PC-3 (cell line): ENCODE data around the gene SSC4D. TPM values are rescaled to one million over a fixed set of nuclear protein-coding genes. Genes with fewer than 3 reads are reported as not detected.

Experiments used
- ATAC-seq: fragments of 200-7000 bp; cut with Tn5 transposase; 2 replicates; pipeline ENCODE4 v1.9.1; 2020; ENCODE audit warnings: mild to moderate bottlenecking, moderate library complexity
- BruUV-seq: library from RNA; stranded (reverse); fragments of 400-500 nt; replicated peaks from 2 replicates; lab custom pipeline; 2021; lab: Mats Ljungman, UMichigan
- CTCF ChIA-PET: fragments of 300-600 bp; sonication (Branson Sonifier 250); formaldehyde crosslinking; loops from one replicate; lab custom pipeline; 2022; ENCODE audit warnings: antibody characterized with exemption; lab: Charles Lee
- POLR2A ChIA-PET: fragments of 300-600 bp; sonication (Branson Sonifier 250); formaldehyde crosslinking; loops from one replicate; lab custom pipeline; 2022; ENCODE audit warnings: antibody characterized with exemption; ENCODE audit not compliant: unreplicated experiment; lab: Charles Lee
- DNase-seq: peaks from one replicate; pipeline ENCODE4 v3.0.0-alpha.2; 2015
- H2AFZ ChIP-seq: fragments of 300-600 bp; sonication (generic); 2 replicates; pipeline ENCODE4 v1.6.0; 2016; ENCODE audit warnings: antibody characterized with exemption, low read length
- H3F3A ChIP-seq: fragments of 300-600 bp; sonication (generic); one replicate; pipeline ENCODE4 v1.6.0; 2017; ENCODE audit warnings: antibody characterized with exemption, low read length, control low read depth, mild to moderate bottlenecking; ENCODE audit not compliant: unreplicated experiment
- H3K27ac ChIP-seq: fragments of 300-600 bp; sonication (generic); 2 replicates; pipeline ENCODE4 v1.5.1; 2016; ENCODE audit warnings: mild to moderate bottlenecking, low read length
- H3K27me3 ChIP-seq: fragments of 300-600 bp; sonication (generic); 2 replicates; pipeline ENCODE4 v1.6.1; 2016; ENCODE audit warnings: low read length, mixed read lengths
- H3K36me3 ChIP-seq: fragments of 300-600 bp; sonication (generic); 2 replicates; pipeline ENCODE4 v1.6.1; 2016; ENCODE audit warnings: low read depth, mixed run types, low read length, mixed read lengths
- H3K4me1 ChIP-seq: fragments of 300-600 bp; sonication (generic); 2 replicates; pipeline ENCODE4 v1.5.1; 2016; ENCODE audit warnings: low read length; ENCODE audit not compliant: insufficient read depth
- H3K4me2 ChIP-seq: fragments of 300-600 bp; sonication (generic); 2 replicates; pipeline ENCODE4 v1.6.0; 2016; ENCODE audit warnings: low read length
- H3K4me3 ChIP-seq: fragments of 300-600 bp; sonication (generic); 2 replicates; pipeline ENCODE4 v1.5.1; 2016; ENCODE audit warnings: mild to moderate bottlenecking, low read length, mixed read lengths
- H3K79me2 ChIP-seq: fragments of 300-600 bp; sonication (generic); 2 replicates; pipeline ENCODE4 v1.6.1; 2017; ENCODE audit warnings: low read length, mixed read lengths
- H3K9ac ChIP-seq: fragments of 300-600 bp; sonication (generic); 2 replicates; pipeline ENCODE4 v1.6.0; 2016; ENCODE audit warnings: mild to moderate bottlenecking, low read length
- H3K9me2 ChIP-seq: fragments of 300-600 bp; sonication (generic); replicated peaks from 2 replicates; pipeline ENCODE4 v1.6.1; 2016; ENCODE audit warnings: mixed run types, low read length, mixed read lengths
- H3K9me3 ChIP-seq: fragments of 300-600 bp; sonication (generic); 2 replicates; pipeline ENCODE4 v1.6.1; 2016; ENCODE audit warnings: low read length, mixed read lengths
- H4K20me1 ChIP-seq: fragments of 300-600 bp; sonication (generic); 2 replicates; pipeline ENCODE4 v1.6.1; 2016; ENCODE audit warnings: low read length, mixed read lengths
- CTCF ChIP-seq: fragments of 300-600 bp; sonication (generic); conservative IDR thresholded peaks from 2 replicates; pipeline ENCODE4 v1.5.1; 2017; ENCODE audit warnings: antibody characterized with exemption, low read depth, mild to moderate bottlenecking, low read length
- EZH2 ChIP-seq: fragments of 300-600 bp; sonication (generic); IDR thresholded peaks from one replicate; pipeline ENCODE4 v1.6.1; 2017; ENCODE audit warnings: antibody characterized with exemption, mild to moderate bottlenecking, low read length; ENCODE audit not compliant: unreplicated experiment
- EZH2phosphoT487 ChIP-seq: fragments of 300-600 bp; sonication (generic); IDR thresholded peaks from 2 replicates; pipeline ENCODE4 v1.6.1; 2018; ENCODE audit warnings: mild to moderate bottlenecking, antibody characterized with exemption, low read length, borderline replicate concordance
- intact Hi-C: fragments of 100-400 bp; cut with micrococcal nuclease; formaldehyde crosslinking; loops from 2 replicates; pipeline ENCODE4 v1.9.0; 2023
- total RNA-seq: library from RNA; depleted of rRNA; stranded (reverse); fragments of >200 nt; gene quantifications from 2 replicates; pipeline ENCODE4 v1.2.3, GENCODE V29; 2014

SSC4D gene
- total RNA-seq, 1 experiment from 2014 or later, result 1.3 TPM

GRCh38 chr7:76393116-76394031 lies 16.1 kb downstream of the SSC4D start:
- POLR2A ChIA-PET, result interaction anchor here (0.5 to 0.6 kb wide), 3 partner anchors 27 to 95 kb away, joined by 3 to 5 read pairs (median 3); no protein-coding TSS in a partner anchor
- TF ChIP-seq EZH2phosphoT487 (no peak; the same call in 1 of the 2 replicates), CTCF (no peak), EZH2 (no peak)
- no TSS peak for BruUV-seq
- H3K27ac ChIP-seq, result peak overlapping the region; percentile 34
- H3K36me3 ChIP-seq, result no peaks in the 10 kb centered on the region
- DNase-seq (peak; percentile 93), ATAC-seq (peak; percentile 81)
- H3K27me3 ChIP-seq, result no peaks in the 10 kb centered on the region
- intact Hi-C loops, result loop anchor here (2.0 kb wide), 1 partner anchor 35 kb away; the partner anchor contains the start of gene YWHAG
- no peaks in the 10 kb centered on the region for H3F3A ChIP-seq
- H3K4me2 ChIP-seq, result peak overlapping the region; percentile 99
- peak overlapping the region; percentile 84 for H3K9ac ChIP-seq
- peak overlapping the region; percentile 74 for H3K4me3 ChIP-seq
- H3K9me3 ChIP-seq, result no peaks in the 10 kb centered on the region
- H3K9me2 ChIP-seq, result no peaks in the 10 kb centered on the region
- peak overlapping the region; percentile 95 for H2AFZ ChIP-seq
- CTCF ChIA-PET, result interaction anchor here (0.6 kb wide), 1 partner anchor 28 kb away, joined by 5 read pairs; no protein-coding TSS in a partner anchor
- no peaks in the 10 kb centered on the region for H4K20me1 ChIP-seq
- peaks cover 28% of the 10 kb centered on the region for H3K4me1 ChIP-seq
- peaks cover 8% of the 10 kb centered on the region for H3K79me2 ChIP-seq

- intact Hi-C loops, result loop anchor here (2.0 kb wide), 1 partner anchor 34 kb away; the partner anchor contains the start of gene YWHAG
- Histone ChIP-seq H3K4me3 (peak overlapping the region; percentile 74; the same call in 1 of the 2 replicates), H3K9ac (peak overlapping the region; percentile 84), H3K36me3 (no peaks in the 10 kb centered on the region), H3K4me1 (peaks cover 24% of the 10 kb centered on the region), H3K9me2 (no peaks in the 10 kb centered on the region), H4K20me1 (no peaks in the 10 kb centered on the region), H3F3A (no peaks in the 10 kb centered on the region), H3K4me2 (peak overlapping the region; percentile 99), H2AFZ (peak overlapping the region; percentile 95), H3K27ac (peak overlapping the region; percentile 34), H3K9me3 (no peaks in the 10 kb centered on the region), H3K79me2 (peaks cover 2% of the 10 kb centered on the region), H3K27me3 (no peaks in the 10 kb centered on the region)
- ChIA-PET CTCF (no interaction called here), POLR2A (no interaction called here)
- no peak for ATAC-seq
- no peak for DNase-seq
- TF ChIP-seq CTCF, result no peak
- no peak for TF ChIP-seq EZH2
- no peak for TF ChIP-seq EZH2phosphoT487
- TSS peak; percentile 95 for BruUV-seq
Observed at GRCh38 chr7:76392531-76393115, 16.9 kb downstream of the SSC4D start.
